GM13976 (cell line): Measurements from ENCODE around the gene TBC1D1.

Experiments
- DNase-seq: peaks from one replicate; pipeline ENCODE4 v3.0.0; 2012; ENCODE audit warnings: low spot score
- CTCF ChIP-seq: IDR thresholded peaks from 2 replicates; pipeline ENCODE4 v1.5.1; 2012; ENCODE audit warnings: borderline replicate concordance, mild to moderate bottlenecking; ENCODE audit not compliant: insufficient read depth; ENCODE audit errors: extremely low read depth, missing control alignments, control extremely low read depth
- in situ Hi-C: fragments of 300-500 bp; cut with MboI; formaldehyde crosslinking; loops from one replicate; pipeline ENCODE4 v1.12.0; 2022; ENCODE audit warnings: low sequenced_read_pairs, mixed read lengths, inconsistent platforms; ENCODE audit not compliant: unreplicated experiment

Gene TBC1D1

DNA sequence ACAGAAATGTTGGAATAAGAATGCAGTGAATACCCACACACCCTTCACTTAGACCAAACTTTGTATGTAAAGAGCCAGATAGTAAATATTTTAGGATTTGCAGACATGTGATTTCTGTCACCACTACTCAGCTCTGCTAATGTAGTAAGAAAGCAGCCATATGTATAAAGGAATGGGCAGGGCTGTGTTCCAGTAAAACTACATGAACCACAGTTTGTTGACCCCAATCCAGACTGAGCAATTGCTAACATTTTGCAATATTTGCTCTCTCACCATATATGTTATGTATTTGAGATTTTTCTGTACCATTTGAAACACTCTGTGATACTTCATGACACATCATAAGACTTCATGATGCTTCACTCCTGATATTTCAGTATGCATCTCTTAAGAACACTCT is 32.0 kb upstream of the TBC1D1 start:
- TF ChIP-seq CTCF, result no peak
- no peak for DNase-seq
- in situ Hi-C loops, result no loop called here

- in situ Hi-C loops, result no loop called here
- DNase-seq, result no peak
- TF ChIP-seq CTCF, result no peak
Measured at GRCh38 chr4:37860266-37860665, 30.6 kb upstream of the TBC1D1 start.

- TF ChIP-seq CTCF, result no peak
- in situ Hi-C loops, result no loop called here
- no peak for DNase-seq
Measured at GRCh38 chr4:37862961-37863360, 27.9 kb upstream of the TBC1D1 start.

DNA sequence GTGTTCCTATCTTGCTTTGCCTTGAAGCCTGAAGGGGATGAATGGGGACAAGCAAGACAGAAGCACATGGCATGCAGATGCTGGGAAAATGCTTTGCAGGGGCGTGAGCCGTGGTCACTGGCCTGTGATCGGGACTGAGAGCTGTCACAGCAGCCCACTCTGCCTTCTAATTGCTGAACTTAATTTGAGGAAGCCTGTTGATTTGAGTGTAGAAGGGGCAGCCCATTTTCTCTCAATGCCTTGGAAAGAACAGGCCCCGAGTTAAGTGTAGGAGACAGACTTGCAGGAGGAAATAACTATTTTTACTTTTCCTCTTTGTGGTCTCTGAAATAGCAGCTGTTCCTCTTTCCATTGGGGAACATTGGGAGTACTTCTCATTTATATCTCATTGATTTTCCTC is 26.1 kb upstream of the TBC1D1 start:
- no peak for DNase-seq

DNA sequence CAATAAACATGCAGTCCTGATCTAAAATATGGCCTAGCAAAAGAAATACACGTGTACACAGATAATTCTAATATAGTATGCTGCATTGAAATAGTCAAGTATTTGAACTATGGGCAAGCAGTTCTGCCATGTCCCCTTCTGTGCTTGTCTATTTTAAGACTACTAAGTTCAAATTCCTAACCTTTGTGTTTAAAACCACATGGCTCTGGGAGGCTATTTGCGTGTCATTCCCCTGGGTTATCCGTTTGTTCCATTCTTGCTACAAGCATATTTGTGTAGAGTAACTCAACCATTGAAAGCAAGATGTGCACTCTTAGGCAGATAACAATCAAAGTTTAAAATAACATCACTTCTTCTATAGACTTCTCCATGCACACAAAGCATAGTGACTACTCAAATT is 25.4 kb upstream of the TBC1D1 start:
- in situ Hi-C loops, result no loop called here
- DNase-seq, result no peak
- no peak for TF ChIP-seq CTCF

More for the DNA sequence above, 26.1 kb upstream of the TBC1D1 start:
- in situ Hi-C loops, result no loop called here
- TF ChIP-seq CTCF, result no peak

- TF ChIP-seq CTCF, result no peak
- in situ Hi-C loops, result no loop called here
- no peak for DNase-seq
Measured at GRCh38 chr4:37867102-37867501, 23.8 kb upstream of the TBC1D1 start.

DNA sequence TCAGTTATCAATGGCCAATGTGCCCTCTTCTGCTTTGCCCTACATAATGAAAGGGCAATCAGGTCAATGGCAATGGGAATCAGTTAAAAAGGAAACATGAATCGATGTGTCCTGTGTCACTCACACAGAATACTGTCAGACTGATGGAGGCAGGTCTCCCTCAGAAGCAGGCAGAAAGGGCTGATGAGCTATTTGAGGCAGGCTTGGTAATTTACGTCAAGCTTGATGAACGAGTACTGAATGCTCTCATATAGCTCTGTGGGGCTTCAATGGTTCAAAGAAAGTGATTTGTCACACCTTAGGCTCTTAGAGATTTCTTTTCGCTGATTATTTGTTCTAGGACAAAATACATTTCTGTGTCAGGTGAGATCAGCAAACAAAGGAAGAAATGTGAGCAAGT is 22.6 kb upstream of the TBC1D1 start:
- no peak for DNase-seq
- TF ChIP-seq CTCF, result no peak
- in situ Hi-C loops, result no loop called here
